B cell (primary cell): ENCODE results near the gene ANKRD44. TPM values are rescaled to one million over a fixed set of nuclear protein-coding genes. Genes with fewer than 3 reads are reported as not detected.
A peak's percentile ranks its signal among the peaks of the same experiment; 100 is the strongest.

Experiments used
- ATAC-seq: fragments of 200-7000 bp; cut with Tn5 transposase; one replicate; pipeline ENCODE4 v1.10.0; 2021; ENCODE audit warnings: low read depth, mild to moderate bottlenecking, moderate number of reproducible peaks, moderate library complexity
- CTCF ChIA-PET: fragments of 350-600 bp; sonication (Branson Sonifier 250); formaldehyde crosslinking; loops from one replicate; lab custom pipeline; 2021; ENCODE audit warnings: antibody characterized with exemption, inconsistent platforms; lab: Charles Lee
- POLR2A ChIA-PET: fragments of 350-600 bp; sonication (Branson Sonifier 250); formaldehyde crosslinking; loops from one replicate; lab custom pipeline; 2021; ENCODE audit warnings: antibody characterized with exemption; lab: Charles Lee
- DNase-seq: peaks from one replicate; pipeline ENCODE4 v3.0.0; 2013
- H2AFZ ChIP-seq: 2 replicates; pipeline ENCODE4 v1.6.1; 2012; ENCODE audit warnings: mild to moderate bottlenecking, low read depth, low read length; ENCODE audit not compliant: insufficient read depth, poor library complexity, severe bottlenecking
- H3K27ac ChIP-seq, 2 donors: 1 replicate in 1 of 2; 2 replicates in 1 of 2; pipeline ENCODE4 v1.5.1; 2012 to 2013; ENCODE audit warnings: low read length in 2 of 2, mild to moderate bottlenecking in 2 of 2, moderate library complexity in 1 of 2
- H3K27me3 ChIP-seq, 4 experiments: fragments of 200-600 bp in 1 of 4; sonication (generic) in 1 of 4; replicated peaks in 1 of 4; 1 replicate in 2 of 4; 2 replicates in 2 of 4; pipeline versions ENCODE4 v1.6.1 to v1.7.0; 2013 to 2016; ENCODE audit warnings: low read length in 3 of 4, mild to moderate bottlenecking in 2 of 4, mixed read lengths in 1 of 4, moderate library complexity in 1 of 4; ENCODE audit not compliant: insufficient read depth in 4 of 4, control insufficient read depth in 3 of 4; ENCODE audit errors: control extremely low read depth in 1 of 4
- H3K36me3 ChIP-seq, 2 experiments: replicated peaks in 1 of 2; 1 replicate in 1 of 2; 2 replicates in 1 of 2; pipeline versions ENCODE4 v1.6.1 to v1.7.1; 2013; ENCODE audit warnings: low read length in 1 of 2; ENCODE audit not compliant: insufficient read depth in 2 of 2, control insufficient read depth in 1 of 2; ENCODE audit errors: control extremely low read depth in 1 of 2, extremely low read depth in 1 of 2
- H3K4me1 ChIP-seq, 2 donors: fragments of 200-600 bp in 1 of 2; sonication (generic) in 1 of 2; 1 replicate in 1 of 2; 2 replicates in 1 of 2; pipeline versions ENCODE4 v1.5.1 to v1.6.1; 2013 to 2017; ENCODE audit warnings: low read length in 2 of 2; ENCODE audit not compliant: control insufficient read depth in 2 of 2, insufficient read depth in 2 of 2
- H3K4me2 ChIP-seq: replicated peaks from 2 replicates; pipeline ENCODE3; 2012; ENCODE audit warnings: mild to moderate bottlenecking, low read depth, low read length; ENCODE audit not compliant: poor library complexity, severe bottlenecking
- H3K4me3 ChIP-seq, 5 experiments: fragments of 200-600 bp in 1 of 5; sonication (generic) in 1 of 5; 1 replicate in 3 of 5; 2 replicates in 2 of 5; pipeline versions ENCODE4 v1.5.1 to v1.7.0; 2011 to 2016; ENCODE audit warnings: low read length in 4 of 5, mild to moderate bottlenecking in 4 of 5, low read depth in 2 of 5, control low read depth in 1 of 5, moderate library complexity in 1 of 5; ENCODE audit not compliant: insufficient read depth in 1 of 5; ENCODE audit errors: control extremely low read depth in 1 of 5, extremely low read depth in 1 of 5
- H3K79me2 ChIP-seq: fragments of 200-600 bp; sonication (generic); one replicate; pipeline ENCODE4 v1.6.0; 2016; ENCODE audit warnings: low read length; ENCODE audit not compliant: control insufficient read depth, insufficient read depth
- H3K9ac ChIP-seq: fragments of 200-600 bp; sonication (generic); 2 replicates; pipeline ENCODE4 v1.6.1; 2017; ENCODE audit warnings: mild to moderate bottlenecking, low read length, moderate library complexity
- H3K9me3 ChIP-seq, 3 donors: one replicate each; pipeline versions ENCODE4 v1.6.1 to v1.7.1; 2013; ENCODE audit warnings: low read length in 2 of 3; ENCODE audit not compliant: control insufficient read depth in 2 of 3, insufficient read depth in 1 of 3; ENCODE audit errors: control extremely low read depth in 1 of 3
- H4K20me1 ChIP-seq: 2 replicates; pipeline ENCODE4 v1.6.0; 2012; ENCODE audit warnings: mild to moderate bottlenecking, low read length; ENCODE audit not compliant: insufficient read depth, control insufficient read depth, poor library complexity, severe bottlenecking
- H3K27ac Mint-ChIP-seq: one replicate; pipeline ENCODE4 v1.8.0; 2021; ENCODE audit warnings: mixed read lengths
- H3K27me3 Mint-ChIP-seq: one replicate; pipeline ENCODE4 v1.8.0; 2021; ENCODE audit warnings: mixed read lengths
- H3K4me1 Mint-ChIP-seq: one replicate; pipeline ENCODE4 v1.8.0; 2021; ENCODE audit warnings: mixed read lengths
- H3K4me3 Mint-ChIP-seq: one replicate; pipeline ENCODE4 v1.8.0; 2021; ENCODE audit warnings: mixed read lengths
- H3K9me3 Mint-ChIP-seq: one replicate; pipeline ENCODE4 v1.8.0; 2022; ENCODE audit warnings: mixed read lengths; ENCODE audit not compliant: insufficient read depth
- CTCF ChIP-seq: fragments of 200-600 bp; IDR thresholded peaks from one replicate; pipeline ENCODE4 v1.8.0; 2022; ENCODE audit warnings: antibody characterized with exemption, mild to moderate bottlenecking
- EZH2 ChIP-seq: IDR thresholded peaks from 2 replicates; pipeline ENCODE4 v1.6.1; 2012; ENCODE audit warnings: borderline replicate concordance, low read depth, mild to moderate bottlenecking, moderate library complexity, low read length; ENCODE audit not compliant: insufficient read depth, poor library complexity, severe bottlenecking
- WGBS: methylation state at CpG from one replicate; pipeline ENCODE4 v1.1.5; 2013; ENCODE audit warnings: missing lambda C conversion rate; ENCODE audit not compliant: insufficient coverage; 5-methylcytosine and 5-hydroxymethylcytosine counted together
- intact Hi-C: fragments of 100-400 bp; cut with micrococcal nuclease; formaldehyde crosslinking; loops from one replicate; pipeline ENCODE4 v1.10.0; 2022
- polyA plus RNA-seq: library from polyadenylated mRNA; depleted of rRNA; stranded (reverse); fragments of >200 nt; gene quantifications from 2 replicates; pipeline ENCODE4 v1.2.3, GENCODE V29; 2012
- total RNA-seq, 2 donors: library from RNA; stranded (reverse); fragments of 120-200 nt in 1 of 2; gene quantifications; 1 replicate in 1 of 2; 2 replicates in 1 of 2; pipeline versions ENCODE4 v1.2.3 to v1.2.4, GENCODE V29; 2013 to 2022

Gene ANKRD44
- total and polyA plus RNA-seq, 2 donors (not counting 1 experiment from before 2014, with no cell fraction given): 92.6 to 457 TPM

GRCh38 chr2:197045115-197045514 is 265.5 kb downstream of the ANKRD44 start:
- H3K27ac Mint-ChIP-seq: peak overlapping the region; percentile 69
- TF ChIP-seq CTCF: no peak
- TF ChIP-seq EZH2: no peak
- intact Hi-C loops: no loop called here
- Histone ChIP-seq H3K4me1 (no peaks in the 10 kb centered on the region), H3K9me3 (no peaks in the 10 kb centered on the region), H3K4me2 (no peak overlapping the region), H4K20me1 (no peaks in the 10 kb centered on the region), H3K79me2 (no peaks in the 10 kb centered on the region), H2AFZ (no peak overlapping the region), H3K9ac (no peak overlapping the region), H3K4me3 (no peak overlapping the region), H3K27ac (peak overlapping the region in 1 of 2 donors; percentile 60), H3K36me3 (peaks cover 20 to 42% of the 10 kb centered on the region in 2 experiments), H3K27me3 (no peaks in the 10 kb centered on the region)
- DNase-seq: no peak
- H3K4me3 Mint-ChIP-seq: no peak overlapping the region
- peaks cover 7% of the 10 kb centered on the region for H3K4me1 Mint-ChIP-seq
- ATAC-seq: no peak
- no peaks in the 10 kb centered on the region for H3K27me3 Mint-ChIP-seq
- H3K9me3 Mint-ChIP-seq: peaks cover 2% of the 10 kb centered on the region
- CTCF ChIA-PET: interaction anchor here (0.6 to 2.2 kb wide), 5 partner anchors 8 to 333 kb away, joined by 3 to 6 read pairs (median 3); no protein-coding TSS in a partner anchor
- POLR2A ChIA-PET: no interaction called here

- peaks cover 25 to 48% of the 10 kb centered on the region in 2 experiments for H3K36me3 ChIP-seq
- Mint-ChIP-seq H3K27me3 (no peaks in the 10 kb centered on the region), H3K27ac (no peak overlapping the region), H3K4me3 (no peak overlapping the region), H3K4me1 (peaks cover 7% of the 10 kb centered on the region), H3K9me3 (no peaks in the 10 kb centered on the region)
- H3K27ac ChIP-seq: no peak overlapping the region
- H3K27me3 ChIP-seq: no peaks in the 10 kb centered on the region
- H3K4me1 ChIP-seq: no peaks in the 10 kb centered on the region
- no peaks in the 10 kb centered on the region for H3K9me3 ChIP-seq
- WGBS: 90% methylated on average over 2 of the region's 5 CpGs
- ChIA-PET CTCF (no interaction called here), POLR2A (no interaction called here)
- no peak overlapping the region for H3K9ac ChIP-seq
- no peaks in the 10 kb centered on the region for H4K20me1 ChIP-seq
- intact Hi-C loops: no loop called here
- no peak overlapping the region for H3K4me2 ChIP-seq
- H3K4me3 ChIP-seq: no peak overlapping the region
- TF ChIP-seq EZH2: no peak
- no peak for TF ChIP-seq CTCF
- no peak overlapping the region for H2AFZ ChIP-seq
- ATAC-seq (no peak), DNase-seq (no peak)
- H3K79me2 ChIP-seq: no peaks in the 10 kb centered on the region
Observed at GRCh38 chr2:197042739-197043196, 267.8 kb downstream of the ANKRD44 start.
